NCI-H1092 (cell line): ENCODE data around the gene PCDHGB5.

Source experiments
- DNase-seq: peaks from one replicate; lab custom pipeline; 2025; lab: John Stamatoyannopoulos, UW

Gene PCDHGB5

DNA sequence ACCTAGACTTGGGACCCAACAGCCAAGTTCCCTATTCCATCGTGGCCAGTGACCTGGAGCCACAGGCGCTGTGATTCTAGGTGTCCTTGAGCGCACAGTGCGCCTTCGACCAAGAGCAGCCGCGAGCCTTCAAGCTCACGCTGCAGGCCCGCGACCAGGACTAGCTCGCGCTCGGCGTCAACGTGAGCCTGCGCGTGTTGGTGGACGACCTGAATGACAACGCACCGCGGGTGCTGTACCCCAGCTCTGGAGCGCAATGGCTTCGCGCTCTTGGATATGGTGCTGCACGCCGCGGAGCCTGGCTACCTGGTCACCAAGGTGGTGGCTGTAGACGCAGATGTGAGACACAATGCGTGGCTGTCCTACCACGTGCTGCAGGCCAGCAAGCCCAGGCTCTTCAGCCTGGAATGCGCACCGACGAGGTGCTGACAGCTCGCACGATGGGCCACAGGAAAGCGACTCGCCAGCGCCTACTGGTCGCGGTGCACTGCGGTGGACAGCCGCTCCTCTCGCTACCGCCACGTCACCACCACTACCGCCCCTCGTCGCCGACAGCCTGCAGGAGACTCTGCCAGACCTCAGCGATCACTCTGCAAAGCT is 43.9 kb downstream of the PCDHGB5 start:
- no peak for DNase-seq
